A673 (cell line): ENCODE results near the gene MSRB3. TPM values are rescaled to one million over a fixed set of nuclear protein-coding genes. Genes with fewer than 3 reads are reported as not detected.
A peak's percentile ranks its signal among the peaks of the same experiment; 100 is the strongest.
"Not testable (repeated sequence)": the region's sequence is repeated elsewhere in the genome, so short reads cannot be mapped to it uniquely, and the experiment has no call there.

Source experiments
- BruUV-seq: library from RNA; stranded (reverse); fragments of 400-500 nt; replicated peaks from 2 replicates; lab custom pipeline; 2021; lab: Mats Ljungman, UMichigan
- CTCF ChIA-PET: fragments of 300-600 bp; sonication (Branson Sonifier 250); formaldehyde crosslinking; loops from one replicate; lab custom pipeline; 2022; ENCODE audit warnings: antibody characterized with exemption; lab: Charles Lee
- POLR2A ChIA-PET: fragments of 300-600 bp; sonication (Branson Sonifier 250); formaldehyde crosslinking; loops from one replicate; lab custom pipeline; 2022; ENCODE audit warnings: antibody characterized with exemption; ENCODE audit not compliant: low non-redundant PET; lab: Charles Lee
- DNase-seq: peaks from one replicate; pipeline ENCODE4 v3.0.0-alpha.2; 2015; ENCODE audit warnings: low spot score
- H3K27ac ChIP-seq: fragments of 200-600 bp; sonication (generic); 2 replicates; pipeline ENCODE4 v1.5.1; 2016; ENCODE audit warnings: mixed run types, low read depth, mild to moderate bottlenecking, mixed read lengths, antibody characterized with exemption, low read length; ENCODE audit not compliant: poor library complexity, severe bottlenecking
- H3K27me3 ChIP-seq: fragments of 200-600 bp; sonication (generic); replicated peaks from 2 replicates; pipeline ENCODE4 v1.6.1; 2017; ENCODE audit warnings: mixed run types, low read depth, mild to moderate bottlenecking, mixed read lengths, antibody characterized with exemption, low read length; ENCODE audit not compliant: insufficient read depth, poor library complexity
- H3K36me3 ChIP-seq: fragments of 200-600 bp; sonication (generic); 2 replicates; pipeline ENCODE4 v1.6.1; 2016; ENCODE audit warnings: mixed run types, mild to moderate bottlenecking, mixed read lengths, antibody characterized with exemption, low read length; ENCODE audit not compliant: insufficient read depth, poor library complexity, severe bottlenecking
- H3K4me1 ChIP-seq: fragments of 200-600 bp; sonication (generic); 2 replicates; pipeline ENCODE4 v1.6.1; 2017; ENCODE audit warnings: mixed run types, mild to moderate bottlenecking, mixed read lengths, antibody characterized with exemption, low read length; ENCODE audit not compliant: insufficient read depth, poor library complexity, severe bottlenecking
- H3K4me3 ChIP-seq: fragments of 200-600 bp; sonication (generic); 2 replicates; pipeline ENCODE4 v1.5.1; 2016; ENCODE audit warnings: low read depth, mixed run types, mild to moderate bottlenecking, mixed read lengths, low read length; ENCODE audit not compliant: poor library complexity, severe bottlenecking
- H3K9me3 ChIP-seq: fragments of 200-600 bp; sonication (generic); 2 replicates; pipeline ENCODE4 v1.6.1; 2016; ENCODE audit warnings: mixed run types, low read depth, mild to moderate bottlenecking, mixed read lengths, antibody characterized with exemption, low read length; ENCODE audit not compliant: poor library complexity, severe bottlenecking
- CTCF ChIP-seq: fragments of 300-800, 200-600 bp; sonication (generic); conservative IDR thresholded peaks from 2 replicates; pipeline ENCODE4 v1.5.1; 2017; ENCODE audit warnings: low read depth, mild to moderate bottlenecking, antibody characterized with exemption, low read length, moderate library complexity, mixed read lengths
- EZH2 ChIP-seq: fragments of 200-600 bp; sonication (generic); IDR thresholded peaks from 2 replicates; pipeline ENCODE4 v1.6.1; 2017; ENCODE audit warnings: borderline replicate concordance, low read depth, mild to moderate bottlenecking, mixed read lengths, antibody characterized with exemption, low read length; ENCODE audit not compliant: poor library complexity, severe bottlenecking
- intact Hi-C: fragments of 100-400 bp; cut with micrococcal nuclease; formaldehyde crosslinking; loops from one replicate; pipeline ENCODE4 v1.10.0; 2022; ENCODE audit not compliant: unreplicated experiment
- total RNA-seq: library from RNA; stranded (reverse); gene quantifications from 2 replicates; pipeline ENCODE4 v1.2.3, GENCODE V29; 2021

The MSRB3 gene
- total RNA-seq, 1 experiment from 2014 or later = 2.1 TPM

DNA sequence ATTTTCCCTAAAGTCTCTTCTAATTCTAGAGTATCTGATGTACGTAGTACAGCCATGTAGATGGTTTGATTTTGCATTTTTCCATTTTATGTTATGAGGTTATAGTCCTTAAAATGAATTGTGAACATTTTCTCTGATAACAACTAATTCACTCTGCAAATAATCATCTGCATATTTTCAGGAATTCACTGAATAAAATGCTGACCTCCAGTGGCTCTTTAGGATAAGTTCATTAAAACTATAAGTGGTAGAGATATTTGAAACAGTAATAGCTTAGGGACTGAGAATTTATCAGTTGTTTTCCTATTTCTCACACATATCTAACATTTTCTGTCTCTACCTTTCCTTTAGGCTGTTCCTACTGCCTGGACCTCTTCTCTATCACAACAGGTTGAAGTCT is 4.4 kb downstream of the MSRB3 start:
- no TSS peak for BruUV-seq
- intact Hi-C loops = loop anchor here (10.0 kb wide), 1 partner anchor 388 kb away; no protein-coding TSS in a partner anchor
- CTCF ChIA-PET = interaction anchor here (0.7 kb wide), 1 partner anchor 356 kb away, joined by 7 read pairs; no protein-coding TSS in a partner anchor

GRCh38 chr12:65285532-65285931 is 7.0 kb downstream of the MSRB3 start:
- DNase-seq, POLR2A ChIA-PET, H3K4me3 ChIP-seq, CTCF ChIA-PET, H3K9me3 ChIP-seq, H3K27ac ChIP-seq, BruUV-seq, H3K36me3 ChIP-seq, H3K27me3 ChIP-seq, H3K4me1 ChIP-seq: not testable (repeated sequence)
- intact Hi-C loops = loop anchor here (10.0 kb wide), 1 partner anchor 391 kb away; no protein-coding TSS in a partner anchor

More for the DNA sequence above, 4.4 kb downstream of the MSRB3 start:
- Histone ChIP-seq H3K36me3 (no peaks in the 10 kb centered on the region), H3K27me3 (no peaks in the 10 kb centered on the region), H3K27ac (no peak overlapping the region), H3K9me3 (no peaks in the 10 kb centered on the region), H3K4me3 (no peak overlapping the region), H3K4me1 (no peaks in the 10 kb centered on the region)
- DNase-seq = no peak
- POLR2A ChIA-PET = no interaction called here
- TF ChIP-seq CTCF = peak; percentile 34; the same call in 1 of the 2 replicates
- no peak for TF ChIP-seq EZH2

DNA sequence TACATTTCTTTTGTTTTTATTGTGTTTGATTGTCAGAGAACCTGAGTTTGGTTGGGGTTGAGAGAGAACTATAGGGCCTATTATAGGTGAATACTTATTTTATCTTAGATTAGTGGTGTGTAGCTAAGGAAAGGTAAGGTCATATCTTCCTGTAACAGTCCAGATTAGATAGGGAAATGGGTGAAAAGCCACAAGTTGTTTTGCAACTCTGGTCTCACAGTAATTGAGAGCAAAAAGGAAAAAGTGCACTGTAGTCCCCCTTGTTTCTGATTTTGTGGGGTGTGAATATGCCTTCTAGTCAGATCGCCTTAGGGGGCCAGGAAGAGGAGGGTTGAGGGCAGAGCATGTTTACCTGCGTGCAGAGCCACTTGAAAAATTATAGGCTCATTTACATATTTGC is 8.9 kb downstream of the MSRB3 start:
- ChIA-PET CTCF (no interaction called here), POLR2A (no interaction called here)
- DNase-seq = no peak
- BruUV-seq = no TSS peak
- no peak for TF ChIP-seq CTCF
- TF ChIP-seq EZH2 = no peak
- intact Hi-C loops = loop anchor here (10.0 kb wide), 1 partner anchor 393 kb away; no protein-coding TSS in a partner anchor
- H3K36me3 ChIP-seq = no peaks in the 10 kb centered on the region
- H3K9me3 ChIP-seq = no peaks in the 10 kb centered on the region
- H3K4me1 ChIP-seq = no peaks in the 10 kb centered on the region
- no peak overlapping the region for H3K4me3 ChIP-seq
- H3K27me3 ChIP-seq = no peaks in the 10 kb centered on the region
- no peak overlapping the region for H3K27ac ChIP-seq

DNA sequence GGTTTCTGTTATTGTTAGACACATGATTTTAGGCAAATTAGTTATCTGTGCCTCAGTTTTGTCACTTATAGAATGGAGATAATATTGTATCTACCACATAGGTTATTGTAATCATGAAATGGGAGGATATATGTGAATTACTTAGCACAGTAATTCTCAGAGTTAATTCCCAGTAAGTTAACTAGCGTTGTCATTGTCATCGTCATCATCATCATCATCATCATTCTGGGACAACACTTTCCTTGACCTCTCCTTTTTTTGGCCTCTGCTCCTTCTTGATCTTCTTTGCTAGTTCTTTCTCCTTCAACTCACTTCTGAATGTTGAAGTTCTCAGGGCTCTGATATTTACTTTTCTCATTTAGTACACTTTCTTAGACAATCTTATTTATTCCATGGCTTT is 13.8 kb downstream of the MSRB3 start:
- POLR2A ChIA-PET = no interaction called here
- Histone ChIP-seq H3K27me3 (no peaks in the 10 kb centered on the region), H3K36me3 (no peaks in the 10 kb centered on the region), H3K4me3 (no peak overlapping the region), H3K9me3 (no peaks in the 10 kb centered on the region), H3K4me1 (no peaks in the 10 kb centered on the region), H3K27ac (no peak overlapping the region)
- DNase-seq = no peak
- TF ChIP-seq CTCF (no peak), EZH2 (no peak)
- intact Hi-C loops = no loop called here
- no TSS peak for BruUV-seq
- CTCF ChIA-PET = no interaction called here
